ENCODE measurements around the gene SLX9.

Gene SLX9

DNA sequence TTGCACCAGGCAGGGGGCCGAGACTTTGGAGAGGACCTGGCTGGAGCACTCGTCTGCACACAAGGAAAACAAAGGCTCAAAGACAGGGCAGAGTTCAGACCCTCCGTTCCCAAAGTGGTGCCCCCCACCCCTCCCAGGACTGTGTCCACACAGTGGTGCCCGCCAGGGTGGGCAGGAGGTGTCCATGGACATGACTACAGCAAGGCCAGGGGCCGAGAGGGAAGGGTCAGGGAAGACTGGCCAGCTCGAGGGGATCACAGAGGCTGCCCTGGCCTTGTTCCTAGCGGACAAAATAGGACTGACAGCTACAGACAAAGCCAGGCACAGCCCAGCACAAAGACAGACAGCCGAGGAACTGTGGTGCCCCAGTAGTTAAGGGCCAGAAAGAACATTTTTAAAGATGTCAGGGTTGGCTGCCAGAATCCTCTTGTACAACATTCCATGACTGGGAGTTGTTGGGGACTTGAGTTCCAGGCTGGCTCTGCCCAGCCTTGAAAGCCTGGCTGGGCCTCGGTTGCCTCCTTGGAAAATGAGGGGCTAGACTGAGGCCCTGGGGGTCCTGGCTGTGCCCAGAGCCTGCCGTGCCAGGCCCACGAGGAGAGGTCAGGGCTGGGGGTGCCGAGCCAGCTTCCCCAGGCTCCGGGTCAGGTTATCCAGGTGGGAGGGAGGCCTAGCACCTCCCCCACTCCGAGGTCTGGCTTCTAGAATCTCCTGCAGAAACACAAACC, 63.7 kb downstream of the SLX9 start:
- DNase-seq (ENCODE audit: low read depth) = no peak

DNA sequence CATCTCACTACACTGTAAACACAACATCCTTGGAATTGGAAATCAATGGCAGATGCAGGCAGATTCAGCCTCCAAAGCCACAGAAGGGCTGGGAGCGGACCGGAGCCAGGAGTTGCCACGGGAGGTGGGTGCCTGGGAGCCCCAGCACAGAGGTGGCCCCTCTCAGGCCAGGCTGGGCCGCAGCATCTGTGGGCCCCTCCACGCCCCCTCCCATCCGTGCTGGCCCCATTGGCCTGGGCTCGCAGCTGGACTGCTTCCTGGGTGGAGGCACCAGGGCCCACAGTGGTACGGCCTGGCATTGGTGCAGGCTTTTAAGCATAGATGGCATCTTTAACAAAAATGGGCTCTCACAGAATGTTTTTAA, 64.2 kb downstream of the SLX9 start:
- DNase-seq (ENCODE audit: low read depth) = no peak

DNA sequence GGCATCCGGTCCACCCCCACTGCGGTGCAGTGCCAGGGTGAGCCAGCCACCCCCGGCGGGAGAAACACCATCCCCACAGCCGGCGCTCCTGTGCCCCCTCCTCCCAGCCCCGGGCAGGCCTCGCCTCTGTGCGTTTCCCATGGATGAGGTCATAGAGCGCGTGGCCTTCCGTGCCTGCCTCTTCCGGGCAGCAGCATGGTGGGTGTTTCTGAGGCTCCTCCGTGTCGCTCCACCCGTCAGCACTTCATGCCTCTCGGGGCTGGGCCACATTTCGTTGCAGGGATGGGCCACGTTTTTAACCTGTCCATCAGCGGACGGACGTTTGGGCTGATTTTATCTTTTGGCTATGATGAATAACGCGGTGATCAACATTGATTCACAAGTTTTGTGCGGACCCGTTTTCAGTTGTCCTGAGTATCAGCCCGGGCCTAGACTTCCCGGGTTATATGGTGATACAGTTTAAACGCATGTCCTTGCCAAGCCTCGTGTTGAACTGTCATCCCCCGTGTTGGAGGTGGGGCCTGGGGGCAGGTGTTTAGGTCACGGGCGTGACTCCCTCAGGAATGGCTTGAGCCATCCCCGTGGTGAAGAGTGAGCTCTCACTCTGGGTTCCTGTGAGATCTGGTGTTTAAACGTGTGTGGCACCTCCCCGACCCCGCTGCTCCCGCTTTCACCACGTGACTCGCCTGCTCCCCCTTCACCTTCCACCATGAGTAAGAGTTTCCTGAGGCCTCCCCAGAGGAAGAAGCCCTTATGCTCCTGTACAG, 64.8 kb downstream of the SLX9 start:
- no peak for DNase-seq (ENCODE audit: low read depth)

DNA sequence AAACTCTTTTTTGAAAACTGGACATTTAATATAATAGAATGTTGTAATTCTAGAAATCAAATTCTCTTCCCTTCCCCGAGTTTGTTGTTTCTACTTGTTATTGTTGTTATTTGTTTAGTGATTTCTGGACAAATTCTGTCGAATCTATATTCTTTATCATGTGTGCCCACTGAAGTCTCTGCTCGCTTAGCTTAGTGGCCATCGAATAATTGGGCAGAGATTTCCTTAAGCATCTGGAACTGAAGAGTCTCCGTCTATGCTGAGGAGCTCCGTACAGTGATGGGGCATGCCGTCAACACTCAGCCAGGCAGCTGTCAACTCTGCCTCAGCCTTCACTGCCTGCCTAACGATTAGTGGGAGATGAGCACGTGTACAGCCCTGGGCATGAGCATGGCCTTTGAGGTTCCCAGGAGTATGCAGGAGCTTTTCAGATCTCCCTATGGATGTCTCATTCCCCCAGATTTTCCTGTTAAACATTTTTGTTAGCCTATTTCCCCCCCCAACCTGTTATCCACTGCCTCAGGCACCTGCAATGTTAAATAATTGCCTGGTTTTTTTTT, 66.8 kb downstream of the SLX9 start:
- no peak for DNase-seq (ENCODE audit: low read depth)

DNA sequence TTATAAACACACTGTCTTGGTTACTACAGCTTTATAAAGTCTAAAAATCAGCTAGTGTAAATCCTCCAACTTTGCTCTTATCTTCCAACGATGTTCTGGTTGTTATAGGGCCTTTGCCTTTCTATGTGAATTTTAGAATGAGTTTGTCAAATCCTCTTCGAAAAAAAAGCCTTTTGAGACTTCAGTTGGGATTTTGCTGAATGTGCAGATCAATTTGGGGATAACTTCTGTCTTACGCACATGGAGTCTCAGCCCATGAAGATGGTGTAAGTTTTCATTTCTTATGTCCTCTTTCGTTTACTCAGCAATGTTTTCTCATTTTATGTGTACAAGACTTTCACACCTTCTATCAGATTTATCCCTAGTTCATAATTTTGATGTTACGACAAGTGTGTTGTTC, 69.8 kb downstream of the SLX9 start:
- DNase-seq (ENCODE audit: low read depth) = no peak

DNA sequence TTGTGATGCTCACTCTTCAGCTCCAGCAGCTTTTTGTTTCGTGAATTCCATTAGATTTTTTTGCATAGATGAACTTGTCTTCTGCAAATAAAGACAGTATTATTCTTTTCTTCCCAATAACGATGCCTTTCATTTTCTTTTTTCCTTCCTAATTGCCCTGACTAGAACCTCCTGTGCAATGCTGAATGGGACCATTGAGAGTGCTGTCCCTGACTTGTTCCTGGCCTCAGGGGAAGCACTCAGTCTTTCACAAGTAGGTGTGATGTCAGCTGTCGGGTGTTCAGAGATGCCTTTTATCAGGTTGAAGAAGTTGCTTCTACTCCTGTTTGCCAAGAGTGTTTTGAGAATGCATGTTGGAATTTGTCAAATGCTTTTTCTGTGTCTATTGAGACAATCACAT, 70.3 kb downstream of the SLX9 start:
- no peak for DNase-seq (ENCODE audit: low read depth)

DNA sequence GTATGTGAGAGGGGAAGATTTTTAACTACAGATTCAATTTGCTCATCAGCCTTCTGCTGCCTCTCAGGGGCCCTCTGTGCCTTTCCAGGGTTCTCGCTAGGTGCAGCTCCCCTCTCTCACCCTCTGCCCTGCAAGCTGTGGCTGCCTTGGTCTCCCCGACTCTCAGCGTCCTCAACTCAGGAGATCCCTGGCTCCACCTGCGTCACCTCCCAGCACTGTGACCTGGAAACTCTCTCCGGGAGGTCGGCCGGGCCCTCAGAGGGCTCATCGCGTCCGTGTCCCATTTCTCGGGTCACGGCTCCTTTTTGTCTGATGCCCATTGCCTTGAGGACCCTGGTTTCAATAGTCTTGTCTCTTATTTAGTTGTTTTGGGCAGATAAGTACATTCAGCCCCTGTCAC, 71.0 kb downstream of the SLX9 start:
- no peak for DNase-seq (ENCODE audit: low read depth)

DNA sequence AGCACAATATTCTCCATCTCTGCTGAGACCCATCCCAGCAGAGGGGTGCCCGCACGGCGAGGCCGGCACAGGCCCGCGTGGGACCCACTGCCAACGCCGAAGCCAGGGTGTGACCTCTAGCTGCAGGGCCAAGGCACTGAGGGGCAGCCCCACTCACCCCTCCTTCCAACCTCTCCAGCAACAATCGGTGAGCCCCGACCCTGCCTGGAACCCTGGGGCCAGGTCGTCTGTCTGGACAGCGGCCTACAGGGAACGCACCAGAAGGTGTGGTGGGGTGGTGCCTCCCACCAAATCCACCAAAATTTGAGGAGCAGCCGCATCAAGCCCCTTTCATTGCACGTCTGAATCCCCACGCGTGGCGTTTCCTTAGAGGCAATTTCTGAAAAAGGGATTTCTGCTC, 71.6 kb downstream of the SLX9 start:
- no peak for DNase-seq (ENCODE audit: low read depth)

DNA sequence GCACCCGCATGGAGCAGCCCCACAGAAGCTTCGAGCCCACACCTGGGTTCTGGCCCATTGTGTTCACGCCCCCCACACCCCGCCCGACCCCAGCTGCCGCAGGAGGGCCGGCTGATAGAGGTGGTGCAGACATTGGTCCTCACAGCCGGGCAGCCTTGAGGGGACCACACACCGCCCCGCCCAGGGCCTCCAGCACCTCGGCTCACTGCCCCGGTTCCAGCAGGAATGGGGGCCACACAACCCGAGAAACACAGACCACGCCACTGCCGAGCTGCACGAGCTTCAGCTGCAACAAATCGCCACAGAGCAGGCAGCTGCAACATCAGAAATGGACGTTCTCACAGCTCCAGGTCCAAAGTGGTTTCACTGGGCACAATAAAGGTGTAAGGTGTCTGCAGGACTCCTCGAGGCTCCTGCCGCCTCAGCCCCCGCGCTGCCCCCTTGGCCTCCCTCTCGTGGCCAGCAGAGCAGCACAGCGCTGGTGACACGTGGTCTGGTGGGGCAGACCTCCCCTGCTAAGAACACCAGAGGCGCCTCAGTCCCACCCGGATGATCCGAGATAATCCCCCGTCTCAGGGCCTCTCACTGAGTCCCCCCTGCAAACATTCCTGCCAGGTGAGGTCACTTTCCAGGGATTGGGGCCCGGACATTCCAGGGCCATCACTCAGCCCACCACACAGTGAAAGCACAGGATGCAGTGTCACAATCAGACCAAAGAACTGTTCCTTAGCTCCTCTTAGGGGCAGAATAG, 72.3 kb downstream of the SLX9 start:
- no peak for DNase-seq (ENCODE audit: low read depth)

DNA sequence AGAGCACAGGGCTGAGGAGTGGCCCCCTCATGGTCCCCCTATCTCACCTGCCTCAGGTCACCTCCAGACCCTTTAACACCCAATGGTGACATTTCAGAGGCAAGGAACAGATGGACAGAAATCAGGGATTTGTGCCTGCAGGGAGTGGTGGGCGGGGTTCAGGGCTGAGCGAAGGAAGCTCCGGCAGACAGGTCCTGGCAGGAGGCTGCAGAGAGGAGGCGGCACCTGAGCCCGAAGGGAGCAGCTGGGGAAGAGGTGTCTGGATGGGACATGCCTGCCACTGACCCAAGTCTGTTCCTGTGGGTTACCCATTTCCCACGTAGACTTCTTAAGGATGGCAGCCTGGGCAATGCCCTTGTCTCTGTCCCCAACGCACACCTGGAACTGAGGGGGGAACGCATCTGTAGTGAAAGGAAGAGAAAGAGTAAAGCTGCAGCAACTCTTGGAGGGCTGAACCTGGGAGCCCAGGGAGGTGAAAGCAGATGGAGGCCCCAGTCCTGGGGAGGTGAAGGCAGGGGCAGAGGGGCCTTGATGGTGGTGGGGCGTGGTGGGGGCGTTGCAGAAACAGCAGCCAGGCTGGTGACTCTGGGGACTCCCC, 72.9 kb downstream of the SLX9 start:
- DNase-seq (ENCODE audit: low read depth) = no peak

DNA sequence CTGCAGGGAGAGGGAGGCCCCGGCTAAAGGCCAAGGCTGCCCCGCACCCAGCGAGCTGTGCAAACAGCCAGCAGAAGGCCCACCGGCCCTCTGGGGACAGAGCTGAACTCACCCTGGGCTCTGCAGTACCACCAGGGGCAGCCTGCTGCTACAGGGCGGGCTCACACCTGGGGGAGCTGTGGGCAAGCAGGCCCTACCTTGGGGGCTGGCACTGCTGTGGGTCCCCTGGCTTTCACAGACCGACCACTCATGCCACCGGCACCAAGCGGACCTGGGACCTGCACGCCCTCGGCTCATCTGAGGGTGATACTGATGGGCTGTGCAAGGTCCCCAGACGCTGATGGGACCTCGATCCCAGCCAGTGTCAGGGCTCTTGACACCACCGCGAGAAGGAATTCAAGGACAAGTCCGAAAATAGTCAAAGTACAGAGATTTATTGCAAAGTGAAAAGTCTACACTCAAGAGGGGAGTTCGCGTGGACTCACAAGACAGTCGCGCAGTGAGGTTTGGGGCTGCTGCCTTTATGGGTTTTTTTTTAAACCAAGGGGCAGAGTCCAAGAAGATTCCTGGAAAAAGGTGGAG, 73.5 kb downstream of the SLX9 start:
- no peak for DNase-seq (ENCODE audit: low read depth)

DNA sequence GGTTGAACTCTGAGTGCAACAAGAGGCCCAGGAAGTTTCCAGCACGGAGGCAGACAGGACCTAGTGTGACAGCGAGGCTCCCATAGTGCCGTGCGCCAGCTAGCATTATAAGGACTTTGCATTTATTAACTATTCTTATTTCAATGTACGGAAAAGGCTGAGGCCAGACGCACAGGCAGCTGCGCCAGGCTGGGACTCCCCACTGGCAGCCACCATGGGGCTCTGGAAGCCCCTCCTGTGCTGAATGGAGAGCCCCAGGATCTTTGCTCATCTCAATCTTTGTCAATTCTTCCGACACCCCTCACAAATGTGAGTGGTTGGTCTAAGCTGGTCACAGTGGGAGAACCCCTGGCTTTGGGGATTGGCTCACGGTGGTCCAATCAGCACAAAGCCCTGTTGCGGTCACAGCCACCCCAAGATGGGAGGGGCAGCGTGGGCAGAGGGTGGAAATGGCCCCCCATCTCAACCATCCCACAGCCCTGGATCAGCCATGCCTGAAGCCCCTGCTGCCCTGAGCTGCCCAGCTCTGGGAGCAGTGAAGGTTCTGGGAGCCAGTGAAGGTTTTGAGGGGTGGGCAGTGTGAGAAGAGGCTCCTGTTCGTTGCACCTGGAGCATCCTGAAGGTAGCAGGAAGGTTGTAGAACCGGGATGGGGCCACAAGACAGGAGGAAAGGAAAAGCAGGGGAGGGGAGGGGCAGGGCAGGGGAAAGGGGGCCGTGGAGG, 75.1 kb downstream of the SLX9 start:
- no peak for DNase-seq (ENCODE audit: low read depth)

DNA sequence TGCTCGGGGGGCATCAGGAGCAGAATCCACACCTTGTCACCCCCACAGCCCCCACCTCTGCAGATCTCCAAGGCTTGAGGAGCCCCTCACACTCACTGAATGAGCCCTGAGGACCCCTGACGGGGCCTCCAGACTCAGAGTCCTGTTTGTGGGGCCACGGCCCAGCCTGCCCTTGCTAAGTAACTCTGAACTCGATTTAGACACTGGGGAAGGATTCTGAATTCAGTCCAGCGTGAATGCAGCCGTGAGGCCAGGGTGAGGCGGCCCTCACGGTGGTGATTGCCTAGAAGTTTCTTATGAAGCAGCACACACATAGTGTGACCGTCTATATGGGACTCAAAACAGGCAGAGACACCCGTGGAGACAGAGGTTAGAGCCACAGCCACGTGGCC, 75.6 kb downstream of the SLX9 start:
- no peak for DNase-seq (ENCODE audit: low read depth)

DNA sequence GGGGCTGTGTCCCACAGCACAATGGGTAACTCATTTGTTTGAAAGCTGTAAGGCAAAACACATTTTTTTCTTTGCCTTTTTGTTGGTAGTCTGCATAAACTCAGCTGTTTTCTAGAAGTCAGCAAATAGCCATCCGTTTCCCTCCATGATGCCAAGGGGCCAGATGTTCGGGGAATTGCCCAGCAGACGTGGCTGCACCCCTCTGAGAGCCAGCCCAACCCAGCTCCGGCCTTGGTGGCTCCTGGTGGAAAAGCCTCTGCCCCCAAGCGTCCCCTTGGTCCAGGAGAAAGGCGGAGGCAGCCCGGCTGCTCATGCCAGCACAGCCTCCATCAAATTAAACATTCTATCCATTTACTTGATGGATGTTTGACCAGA, 76.2 kb downstream of the SLX9 start:
- DNase-seq (ENCODE audit: low read depth) = no peak

DNA sequence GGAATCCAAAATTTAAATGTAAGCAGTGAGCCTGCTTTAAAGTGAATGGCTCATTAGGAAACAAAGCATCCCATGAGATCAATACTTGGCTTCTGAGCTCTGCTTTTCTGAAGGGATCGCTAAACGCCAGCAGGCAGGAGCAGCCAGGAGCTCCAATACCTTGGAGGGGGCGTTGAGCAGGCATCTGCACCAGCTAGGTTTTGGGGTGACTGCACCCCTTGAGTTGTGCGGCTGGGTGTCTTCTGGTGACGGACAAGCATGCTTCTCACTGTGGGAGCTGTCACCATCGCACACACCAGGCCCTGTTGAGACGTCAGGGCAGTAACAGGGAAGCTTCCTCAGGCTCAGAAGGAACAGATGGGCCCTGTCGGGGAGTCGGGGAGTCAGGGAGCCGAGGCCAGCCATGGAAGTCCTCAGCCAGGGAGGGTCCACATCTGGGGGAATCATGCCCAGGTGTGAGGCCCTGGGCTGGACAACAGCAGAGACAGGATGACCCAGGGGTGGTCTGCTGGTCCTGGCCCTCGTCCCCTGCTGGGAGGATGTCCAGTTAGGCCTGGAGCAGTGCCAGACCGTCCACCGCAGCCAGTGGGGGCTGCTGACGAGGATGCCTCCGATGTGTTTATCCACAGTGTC, 76.7 kb downstream of the SLX9 start:
- no peak for DNase-seq (ENCODE audit: low read depth)

DNA sequence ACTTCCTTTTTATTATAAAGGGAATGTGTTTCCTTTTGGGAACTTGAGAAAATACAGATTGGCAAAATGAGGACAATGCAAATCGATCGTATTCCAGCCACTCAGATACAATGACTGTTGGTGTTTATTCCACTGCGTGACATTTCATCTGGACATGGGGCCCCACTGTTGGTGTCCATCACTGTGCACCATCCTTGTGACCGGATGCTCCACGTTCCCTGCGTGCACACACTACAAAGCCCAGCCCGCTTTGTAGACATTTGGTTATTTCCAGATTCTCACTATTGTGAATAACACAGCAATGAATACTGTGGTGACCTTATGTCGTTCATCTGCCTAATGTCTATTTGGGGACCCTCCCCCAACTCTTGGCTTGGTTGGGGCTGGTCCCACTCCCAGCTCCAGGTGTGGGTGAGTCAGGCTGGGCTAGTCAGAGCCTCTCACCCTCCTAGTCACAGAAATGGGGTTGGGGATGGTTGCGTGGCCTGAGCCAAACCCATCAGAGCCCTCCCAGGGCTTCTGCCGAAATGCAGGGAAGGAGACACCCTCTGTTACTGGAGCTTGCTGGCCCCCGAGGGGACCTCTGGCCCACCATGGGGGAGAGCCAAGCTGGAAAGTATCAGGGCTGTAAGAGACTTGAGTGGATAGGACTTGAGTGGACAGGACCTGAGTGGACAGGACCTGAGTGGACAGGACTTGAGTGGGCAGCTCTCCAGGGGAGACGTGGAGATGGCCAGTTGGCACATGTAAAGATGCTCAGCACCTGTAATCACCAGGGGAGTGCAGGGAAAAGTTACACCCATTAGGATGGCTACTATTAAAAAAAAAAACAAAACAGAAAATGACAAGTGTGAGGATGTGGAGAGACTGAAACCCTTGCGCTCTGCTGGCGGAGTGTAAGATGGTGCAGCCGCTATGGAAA, 77.5 kb downstream of the SLX9 start:
- DNase-seq (ENCODE audit: low read depth) = no peak

DNA sequence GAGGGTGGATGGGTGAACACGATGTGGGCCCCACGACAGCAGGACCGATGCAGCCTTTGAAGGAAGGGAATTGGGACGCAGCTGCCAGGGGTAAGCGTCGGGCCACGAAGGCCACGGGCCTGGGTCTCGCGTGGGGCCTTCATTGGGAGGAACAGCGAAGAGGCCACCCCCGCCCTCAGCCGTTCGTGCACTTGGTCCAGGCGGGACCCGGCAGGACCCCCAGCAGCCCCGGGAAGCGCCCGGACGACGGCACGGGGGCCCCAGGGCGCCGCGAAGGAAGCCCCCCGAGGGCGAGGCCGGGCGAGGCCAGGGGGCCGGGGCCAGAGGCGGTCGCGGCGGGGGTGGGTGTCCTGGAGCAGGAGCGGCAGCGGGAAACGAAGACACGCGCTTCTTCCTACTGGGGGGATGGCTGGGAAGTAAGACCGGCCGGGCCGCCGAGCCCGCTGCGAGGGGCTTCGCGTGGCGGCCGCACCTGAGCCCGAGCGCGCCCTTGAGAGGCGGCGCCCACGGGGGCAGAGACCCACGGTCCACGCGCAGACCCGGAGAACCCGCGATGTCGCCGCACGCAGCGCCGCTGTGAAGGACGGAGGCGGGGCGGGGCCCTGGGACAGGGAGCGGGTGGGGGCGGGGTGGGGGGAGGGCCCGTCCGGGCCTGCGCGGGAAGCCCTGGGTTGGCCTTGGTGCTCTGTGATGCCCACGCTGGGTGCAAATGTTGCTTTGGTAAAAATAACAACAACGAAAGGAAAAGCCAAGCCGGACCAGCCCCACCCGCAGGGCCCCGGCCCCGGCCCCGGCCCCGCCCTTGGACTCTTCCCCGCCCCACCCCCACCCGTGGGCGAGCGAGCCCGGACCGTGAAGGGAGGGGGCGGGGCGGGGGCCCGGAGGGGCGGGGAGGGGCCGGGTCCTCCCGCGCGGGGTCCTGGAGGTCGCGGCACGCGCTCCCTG, 78.6 kb downstream of the SLX9 start:
- no peak for DNase-seq (ENCODE audit: low read depth)

DNA sequence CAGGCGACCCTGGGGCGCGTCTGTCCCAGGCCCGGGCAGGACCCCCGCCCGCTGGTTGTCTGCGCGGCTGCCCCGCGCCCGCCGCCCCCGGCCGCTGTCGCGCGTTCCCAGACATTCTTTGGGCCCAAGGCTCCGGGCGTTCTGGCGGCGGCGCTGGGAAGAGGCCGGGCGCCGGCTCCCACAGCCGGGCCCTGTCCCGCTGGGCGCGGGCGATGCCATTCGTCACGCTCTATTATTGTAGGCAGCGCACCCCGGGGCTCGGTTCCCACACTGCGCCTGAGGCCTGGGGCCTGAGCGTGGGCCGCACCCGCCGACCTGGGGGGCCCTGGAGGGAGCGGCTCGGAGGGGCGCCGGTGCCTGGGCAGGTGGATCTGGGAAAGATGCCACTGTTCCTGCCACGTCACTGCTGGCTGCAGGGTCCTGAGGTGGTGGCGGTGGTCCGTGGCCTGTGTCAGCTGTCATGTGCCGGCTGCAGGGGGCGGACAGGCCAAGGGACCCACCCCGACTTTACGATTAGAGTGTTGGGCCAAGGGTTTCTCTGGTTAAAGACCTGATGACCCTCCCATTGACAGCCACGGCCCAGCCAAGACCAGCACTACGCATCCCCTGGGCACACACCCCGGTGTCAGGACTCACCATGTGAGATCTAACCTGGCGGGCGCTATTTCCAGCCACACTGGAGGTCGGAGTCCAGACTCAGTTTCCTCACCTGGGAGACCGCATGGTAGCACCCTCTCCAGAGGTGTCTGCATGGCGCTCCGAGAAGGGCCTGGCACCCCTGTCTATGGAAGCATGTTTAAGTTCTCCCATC, 79.5 kb downstream of the SLX9 start:
- DNase-seq (ENCODE audit: low read depth) = no peak
